ENCODE measurements around the gene SVBP.
A peak's percentile ranks its signal among the peaks of the same experiment; 100 is the strongest.
"Not testable (repeated sequence)": the region's sequence is repeated elsewhere in the genome, so short reads cannot be mapped to it uniquely, and the experiment has no call there.

The SVBP gene, protein sequence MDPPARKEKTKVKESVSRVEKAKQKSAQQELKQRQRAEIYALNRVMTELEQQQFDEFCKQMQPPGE

DNA sequence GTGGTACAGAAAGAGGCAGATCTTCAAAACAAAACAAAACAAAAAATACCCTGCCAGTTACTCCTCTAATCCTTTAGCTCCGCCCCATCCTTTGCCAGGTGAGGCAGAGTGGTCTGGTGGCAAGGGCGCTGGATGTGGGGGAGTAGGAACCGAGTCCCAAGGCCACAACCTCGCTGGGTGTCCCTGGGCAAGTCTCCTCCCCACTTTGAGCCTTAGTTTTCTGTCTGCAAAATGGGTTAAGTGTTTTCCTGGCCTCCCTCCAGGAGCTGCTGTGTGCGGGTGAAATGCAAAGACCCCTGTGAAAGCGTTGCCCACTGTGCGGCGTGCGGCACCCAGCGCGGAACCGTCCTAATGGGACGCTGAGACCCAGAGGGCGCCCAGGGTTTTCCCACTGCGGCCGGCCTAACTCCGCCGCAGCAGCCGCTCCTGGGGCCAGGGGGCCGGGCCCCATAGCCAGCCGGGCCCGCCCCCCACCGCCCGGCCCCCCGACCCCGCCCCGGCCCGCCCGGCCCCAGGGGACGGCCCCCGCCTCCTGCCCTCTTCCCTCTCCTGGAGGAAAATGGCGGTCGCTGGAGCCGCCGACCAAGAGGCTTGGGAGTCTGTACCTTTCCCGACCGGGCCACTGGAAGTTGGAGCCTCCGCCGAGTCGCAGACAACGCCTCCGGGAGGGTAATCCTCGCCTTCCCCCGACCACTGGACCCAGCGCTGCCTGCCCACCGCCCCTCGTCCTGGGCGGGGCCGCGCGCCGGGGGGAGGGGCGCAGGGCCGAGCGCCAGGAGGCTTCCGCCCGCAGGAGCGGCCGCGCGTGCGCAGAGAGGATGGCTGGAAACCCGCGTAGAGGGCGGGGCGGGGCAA, at the start of gene SVBP, which contains the start of gene ERMAP:
SVBP (minus strand) TSS at position 813 of the 855 bp plus-strand sequence. CDS start 853 bp downstream, outside the sequence.
ERMAP (plus strand) TSS at position 538 of the 855 bp plus-strand sequence. CDS start 13,327 bp downstream, outside the sequence.
- peak; percentile 94 for DNase-seq

DNA sequence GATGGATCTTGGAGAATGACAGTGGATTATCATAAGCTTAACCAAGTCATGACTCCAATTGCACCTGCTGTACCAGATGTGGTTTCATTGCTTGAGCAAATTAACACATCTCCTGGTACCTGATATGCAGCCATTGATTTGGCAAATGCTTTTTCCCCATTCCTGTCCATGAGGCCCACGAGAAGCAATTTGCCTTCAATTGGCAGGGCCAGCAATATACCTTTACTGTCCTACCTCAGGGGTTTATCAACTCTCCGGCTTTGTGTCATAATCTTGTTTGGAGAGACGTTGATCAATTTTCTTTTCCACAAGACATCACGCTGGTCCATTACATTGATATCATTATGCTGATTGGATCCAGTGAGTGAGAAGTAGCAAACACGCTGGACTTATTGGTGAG, 49.4 kb upstream of the SVBP start:
- DNase-seq = no peak

DNA sequence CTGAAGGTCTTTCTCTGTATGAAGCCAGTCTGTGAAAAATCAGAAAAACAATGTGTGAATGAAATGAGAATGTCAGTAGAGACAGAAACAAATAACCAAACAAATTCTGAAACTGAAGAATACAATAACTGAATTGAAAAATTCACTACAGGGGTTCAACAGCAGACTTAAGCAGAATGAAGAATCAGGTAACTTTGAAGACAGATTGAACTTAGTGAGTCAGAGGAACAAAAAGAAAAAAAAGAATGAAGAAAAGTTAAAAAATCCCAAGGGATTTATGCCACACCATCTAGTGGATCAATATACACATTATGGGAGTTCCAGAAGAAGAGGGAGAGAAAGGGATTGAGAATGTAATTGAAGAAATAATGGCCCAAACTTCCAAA, 43.8 kb upstream of the SVBP start:
- DNase-seq = no peak

DNA sequence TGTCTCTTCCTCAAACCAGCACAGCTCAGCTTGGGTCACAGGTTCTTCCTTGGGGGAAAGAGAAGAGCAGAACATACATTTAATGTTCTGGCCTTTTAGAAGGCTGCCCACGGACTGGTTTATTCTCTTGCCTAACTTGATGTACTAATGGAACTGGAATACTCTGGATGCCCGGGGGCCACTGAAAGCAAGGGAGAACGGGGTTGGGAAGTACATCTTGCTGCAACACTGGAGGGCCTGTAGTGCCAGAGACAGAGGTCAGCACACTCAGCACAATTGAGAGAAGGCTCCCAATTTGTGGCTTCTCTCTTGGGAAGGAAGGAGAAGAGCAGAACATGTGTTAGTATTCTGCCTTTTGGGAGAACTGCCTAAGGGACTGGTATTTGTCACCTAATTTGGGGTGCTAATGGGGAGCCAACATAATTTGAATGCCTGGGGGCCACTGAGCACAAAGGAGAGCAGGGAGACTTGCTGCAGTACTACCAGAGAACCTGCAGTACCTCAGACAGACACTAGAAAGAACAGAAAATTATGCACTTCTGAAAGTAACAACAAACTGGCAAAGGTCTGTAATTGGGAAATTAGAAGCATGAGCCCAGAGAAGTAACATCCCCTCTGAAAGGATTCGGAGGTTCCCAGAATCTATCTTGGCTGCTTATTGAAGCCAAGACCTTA, 43.3 kb upstream of the SVBP start:
- DNase-seq = no peak

DNA sequence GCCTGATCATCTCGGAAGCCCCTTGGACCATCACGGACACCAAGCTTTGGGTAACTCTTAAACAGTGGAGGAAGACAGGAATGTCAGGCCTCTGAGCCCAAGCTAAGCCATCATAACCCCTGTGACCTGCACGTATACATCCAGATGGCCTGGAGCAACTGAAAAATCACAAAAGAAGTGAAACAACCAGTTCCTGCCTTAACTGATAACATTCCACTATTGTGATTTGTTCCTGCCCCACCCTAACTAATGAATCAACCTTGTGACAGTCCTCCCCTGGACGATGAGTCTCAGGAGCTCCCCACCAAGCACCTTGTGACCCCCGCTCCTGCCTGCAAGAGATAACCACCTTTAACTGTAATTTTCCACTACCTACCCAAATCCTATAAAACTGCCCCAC, 42.2 kb upstream of the SVBP start:
- not testable (repeated sequence) for DNase-seq

DNA sequence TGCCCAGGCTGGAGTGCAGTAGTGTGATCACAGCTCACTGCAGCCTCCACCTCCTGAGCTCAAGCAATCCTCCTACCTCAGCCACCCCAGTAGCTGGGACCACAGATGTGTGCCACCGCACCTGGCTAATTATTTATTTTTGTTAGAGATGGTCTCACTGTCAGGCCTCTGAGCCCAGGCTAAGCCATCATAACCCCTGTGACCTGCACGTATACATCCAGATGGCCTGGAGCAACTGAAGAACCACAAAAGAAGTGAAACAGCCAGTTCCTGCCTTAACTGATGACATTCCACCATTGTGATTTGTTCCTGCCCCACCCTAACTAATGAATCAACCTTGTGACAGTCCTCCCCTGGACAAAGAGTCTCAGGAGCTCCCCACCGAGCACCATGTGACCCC, 39.4 kb upstream of the SVBP start:
- not testable (repeated sequence) for DNase-seq

DNA sequence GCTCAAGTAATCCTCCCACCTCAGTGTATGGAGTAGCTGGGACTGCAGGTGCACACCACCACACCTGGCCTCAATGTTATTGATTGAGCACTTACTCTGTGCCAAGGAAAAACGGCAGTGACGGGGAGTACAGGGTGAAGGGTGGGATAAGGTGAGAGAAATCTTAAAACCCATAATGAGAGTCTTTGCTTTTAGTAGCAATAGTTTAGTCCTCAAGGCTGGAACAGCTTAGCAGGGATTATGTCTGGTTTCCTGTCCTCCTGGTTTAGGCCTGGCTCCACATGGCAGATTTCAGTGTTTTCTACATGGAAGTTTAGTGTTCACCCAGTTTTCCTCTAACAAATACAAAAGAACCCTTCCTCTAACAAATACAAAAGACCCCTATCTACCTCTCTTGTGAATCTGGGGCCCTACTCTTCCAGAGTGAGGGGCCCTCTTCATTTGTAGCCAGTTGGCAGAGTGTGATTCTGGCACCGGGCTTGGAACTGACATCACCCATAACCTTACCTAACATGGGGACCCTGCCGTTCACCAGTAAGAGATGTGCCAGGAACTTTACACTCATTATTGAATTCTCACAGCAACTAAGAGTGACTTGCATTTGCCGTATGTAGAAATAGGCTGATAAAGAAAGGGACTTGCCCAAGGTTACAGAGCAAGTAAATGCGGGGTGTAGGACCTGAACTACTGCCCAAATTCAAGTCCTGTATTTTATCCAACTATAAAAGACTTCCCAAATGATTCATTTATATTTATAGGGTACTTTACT, 36.1 kb upstream of the SVBP start:
- no peak for DNase-seq

DNA sequence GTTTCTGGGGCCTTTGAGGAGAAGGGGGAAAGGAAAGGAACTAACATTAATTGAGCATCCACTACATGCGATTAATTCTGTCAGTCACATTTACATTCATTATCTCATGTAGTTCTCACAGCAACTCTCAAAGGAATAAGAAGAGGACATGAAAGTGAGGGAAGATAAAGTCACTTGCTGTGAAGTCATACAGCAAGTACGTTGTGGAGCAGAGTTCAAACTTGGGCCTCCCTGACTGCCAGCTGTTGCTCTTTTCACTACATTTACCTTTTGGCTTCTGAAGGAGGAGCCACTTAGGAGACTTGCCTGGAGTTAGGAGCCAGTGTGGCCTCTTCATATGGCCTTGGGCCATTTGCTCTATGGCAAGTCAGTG, 35.4 kb upstream of the SVBP start:
- DNase-seq = no peak

DNA sequence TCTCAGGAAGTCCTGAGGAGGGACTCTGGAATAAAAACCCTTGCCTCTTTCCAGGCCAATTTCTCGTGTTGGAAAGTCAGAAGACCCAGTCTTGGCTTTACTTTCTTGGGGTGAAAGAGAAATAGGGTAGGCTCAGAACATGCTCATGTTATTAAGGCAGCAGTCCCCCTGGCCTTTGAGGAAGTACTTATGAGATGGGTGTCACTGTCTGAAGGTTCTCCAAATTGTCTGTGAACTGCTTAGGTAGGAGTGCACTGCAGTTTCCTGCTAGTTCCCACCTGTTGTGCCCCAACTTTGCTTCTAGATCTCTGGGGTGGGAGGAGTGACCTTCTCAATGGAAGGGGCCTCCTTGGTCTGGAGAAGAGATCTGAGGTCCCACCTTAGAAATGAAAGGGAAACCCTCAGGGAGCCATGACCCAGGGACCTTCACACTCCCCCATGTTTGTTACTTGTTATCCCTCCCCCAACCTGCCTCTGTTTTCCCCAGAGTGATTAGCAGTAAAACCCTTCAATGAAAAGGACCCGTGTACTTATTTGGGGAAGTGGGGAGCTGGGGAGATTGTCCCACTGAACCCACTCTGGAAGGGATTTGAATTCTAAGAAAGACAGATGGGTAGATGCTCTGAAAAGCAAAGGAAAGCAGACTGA, 34.9 kb upstream of the SVBP start:
- no peak for DNase-seq

DNA sequence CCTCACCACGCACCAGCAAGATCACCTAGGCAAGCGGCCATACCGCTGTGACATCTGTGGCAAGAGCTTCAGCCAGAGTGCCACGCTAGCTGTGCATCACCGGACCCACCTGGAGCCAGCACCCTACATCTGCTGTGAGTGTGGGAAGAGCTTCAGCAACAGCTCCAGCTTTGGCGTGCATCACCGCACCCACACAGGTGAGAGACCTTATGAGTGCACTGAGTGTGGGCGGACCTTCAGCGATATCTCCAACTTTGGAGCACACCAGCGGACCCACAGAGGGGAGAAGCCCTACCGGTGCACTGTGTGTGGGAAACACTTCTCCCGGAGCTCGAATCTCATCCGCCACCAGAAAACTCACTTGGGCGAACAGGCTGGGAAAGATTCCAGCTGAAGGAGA, 34.2 kb upstream of the SVBP start:
- DNase-seq = no peak

DNA sequence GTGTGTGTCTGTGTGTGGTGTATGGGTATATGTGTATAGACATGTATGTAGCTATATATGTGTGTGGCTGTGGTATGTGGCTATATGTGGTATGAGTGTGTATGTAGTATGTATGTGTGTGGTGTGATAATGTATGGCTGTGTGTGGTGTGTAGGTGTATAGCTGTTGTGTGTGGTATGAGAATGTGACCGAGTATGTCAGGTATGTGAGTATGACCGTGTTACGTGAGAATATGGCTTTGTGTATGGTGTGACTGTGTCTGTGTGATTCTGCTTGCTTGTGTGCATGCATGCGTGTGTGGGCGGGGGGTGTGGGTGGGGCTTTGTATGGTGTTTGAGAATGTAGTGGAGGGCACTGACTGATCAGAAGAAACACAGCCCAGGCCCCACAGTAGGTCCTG, 32.7 kb upstream of the SVBP start:
- peak in 1 of 2 experiments; percentile 8 for DNase-seq

DNA sequence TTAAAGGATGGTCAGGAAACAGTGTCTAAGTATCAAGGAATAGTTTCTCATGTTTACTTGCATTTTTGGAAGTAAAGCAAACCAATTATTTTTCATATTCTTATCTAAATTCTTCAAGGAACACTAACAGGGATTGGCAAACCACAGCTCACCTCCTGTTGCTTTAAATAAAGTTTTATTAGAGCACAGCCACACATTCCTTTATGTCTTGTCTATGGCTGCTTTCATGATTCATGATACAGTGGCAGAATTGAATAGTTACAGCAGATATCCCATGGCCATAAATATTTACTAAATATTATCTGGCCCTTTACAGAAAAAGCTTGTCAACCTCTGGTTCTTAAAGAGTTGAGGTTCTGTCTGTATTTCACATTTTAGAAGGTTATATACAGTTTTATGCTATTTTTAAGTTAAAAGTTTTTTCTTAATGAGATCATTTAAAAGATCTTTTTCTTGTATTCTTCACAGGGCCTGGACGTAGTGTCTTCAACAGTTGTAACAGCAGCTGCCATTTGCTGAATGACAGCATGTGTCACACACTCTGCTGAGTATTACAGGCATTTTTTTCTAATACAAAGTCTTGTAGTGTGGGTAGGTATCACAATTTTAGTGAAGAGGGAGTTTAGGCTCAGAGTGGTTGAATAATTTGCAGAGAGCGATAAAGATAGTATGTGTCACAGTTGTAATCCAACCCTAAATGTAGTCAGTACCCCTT, 31.8 kb upstream of the SVBP start:
- DNase-seq = no peak

DNA sequence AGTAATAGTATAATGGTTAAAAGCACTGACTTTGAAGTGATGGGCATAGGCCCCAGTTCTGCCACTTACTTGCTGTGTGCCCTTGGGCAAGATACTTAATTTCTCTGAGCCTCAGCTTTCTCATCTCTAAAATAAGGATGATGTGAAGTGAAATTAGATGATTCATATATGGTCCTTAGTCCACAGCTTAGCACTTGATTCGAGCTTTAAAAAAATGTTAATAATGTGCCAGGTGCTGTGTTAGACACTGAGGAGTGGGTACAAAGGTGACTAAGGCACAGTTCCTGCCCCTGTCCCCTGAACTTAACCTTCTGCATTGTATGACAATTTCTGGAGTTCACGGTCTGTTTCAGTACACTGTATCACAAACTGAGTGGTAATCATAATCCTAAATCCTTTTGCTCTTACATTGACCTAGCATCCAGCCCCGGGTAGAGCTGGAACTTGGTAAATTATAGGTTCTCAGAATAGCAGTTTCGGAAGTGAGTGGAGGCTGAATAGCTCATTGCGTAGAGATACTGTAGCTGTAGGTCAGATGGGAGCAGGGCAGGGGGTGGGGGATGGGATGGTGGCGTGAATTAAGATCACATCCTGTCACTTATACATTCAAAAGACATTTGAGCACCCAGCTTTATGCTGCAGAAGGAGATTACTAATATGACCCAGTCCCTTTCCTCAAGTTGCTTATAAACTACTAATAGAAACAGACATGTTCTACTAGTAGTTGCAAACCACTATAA, 30.7 kb upstream of the SVBP start:
- no peak for DNase-seq

DNA sequence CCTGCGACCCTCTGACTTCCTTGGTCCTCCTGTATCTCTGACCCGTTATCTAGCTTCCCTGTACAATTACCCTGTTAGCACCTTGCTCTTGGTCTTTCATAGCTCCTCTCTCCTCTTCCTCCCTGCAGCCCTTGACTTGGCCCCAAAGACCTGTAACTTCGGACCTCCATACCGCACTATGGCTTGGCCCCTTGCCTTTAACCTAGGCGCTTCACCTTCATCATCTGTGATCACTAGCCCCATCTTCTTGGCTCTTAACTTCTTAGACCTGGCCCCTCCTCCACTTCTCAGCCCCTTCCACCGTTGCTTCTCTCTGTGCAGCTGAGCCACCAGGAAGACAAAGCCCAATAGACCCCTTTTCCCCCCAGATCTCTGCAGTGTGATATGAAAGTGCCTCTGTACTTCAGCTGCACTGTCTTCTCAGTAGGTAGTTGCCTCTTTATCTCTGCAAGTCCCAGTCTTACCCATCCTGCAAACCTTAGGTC, 30.0 kb upstream of the SVBP start:
- DNase-seq = no peak

DNA sequence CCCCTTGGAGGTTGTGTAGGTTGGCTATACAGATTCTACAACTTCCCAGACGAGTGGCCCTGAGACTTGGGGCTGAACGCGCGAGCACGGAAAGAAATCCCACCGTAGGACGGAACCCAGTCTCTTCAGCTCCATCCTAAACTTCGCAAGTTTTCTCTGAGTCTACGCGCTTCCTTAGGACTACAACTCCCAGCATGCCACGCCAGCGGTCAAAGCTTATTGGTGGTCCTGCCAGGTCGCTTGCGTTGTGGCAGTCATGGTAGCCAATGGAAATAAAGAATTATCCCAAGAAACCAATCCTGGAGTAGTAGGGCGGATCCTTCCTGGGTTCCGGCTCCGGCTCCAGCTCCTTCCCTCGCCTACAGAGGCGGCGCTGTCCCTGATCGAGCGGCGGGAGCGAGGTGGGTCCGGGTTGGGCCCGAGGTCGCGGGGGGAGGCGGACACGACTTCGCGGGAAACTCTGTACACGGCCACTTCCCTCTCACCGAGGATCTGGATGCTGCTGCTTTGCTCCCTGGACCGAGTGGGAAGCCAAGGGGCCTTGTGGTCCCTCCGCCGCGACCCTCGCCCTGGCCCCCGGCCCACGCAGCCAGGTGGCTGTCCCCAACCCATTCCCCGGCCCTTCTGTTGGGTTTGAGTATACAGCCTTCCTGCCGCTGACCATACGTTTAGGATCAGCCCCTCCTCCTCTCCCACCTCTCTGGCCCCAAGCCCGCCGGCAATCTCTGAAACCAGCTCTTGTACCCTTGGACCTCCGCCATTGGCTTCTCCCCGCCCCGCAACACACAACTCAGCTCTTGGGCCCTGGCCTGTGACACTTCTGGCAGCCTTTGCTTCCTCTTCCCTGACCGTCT, 29.3 kb upstream of the SVBP start, which contains the start of gene ZNF691:
ZNF691 (plus strand) TSS at position 357 of the 854 bp plus-strand sequence. CDS start 3,046 bp downstream, outside the sequence.
- peak; percentile 86 for DNase-seq

DNA sequence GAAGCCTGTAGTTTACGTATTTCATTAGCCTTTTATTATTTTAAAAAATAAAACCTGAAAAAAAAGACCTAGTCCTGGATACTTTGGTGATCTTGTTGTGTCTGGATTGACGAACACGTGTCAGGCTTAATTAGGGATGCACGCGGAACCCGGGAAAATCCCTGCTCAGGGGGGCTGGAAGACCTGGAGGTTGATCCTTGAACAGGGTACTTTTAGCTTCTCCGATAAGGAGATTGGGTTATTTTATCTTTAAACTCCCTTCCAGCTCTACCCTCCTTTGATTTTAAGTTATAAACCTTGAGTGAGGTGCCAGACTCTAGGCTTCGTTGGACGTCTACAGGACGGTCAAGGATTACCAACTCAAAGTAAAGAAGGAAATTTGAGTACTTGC, 28.7 kb upstream of the SVBP start:
- DNase-seq = no peak

DNA sequence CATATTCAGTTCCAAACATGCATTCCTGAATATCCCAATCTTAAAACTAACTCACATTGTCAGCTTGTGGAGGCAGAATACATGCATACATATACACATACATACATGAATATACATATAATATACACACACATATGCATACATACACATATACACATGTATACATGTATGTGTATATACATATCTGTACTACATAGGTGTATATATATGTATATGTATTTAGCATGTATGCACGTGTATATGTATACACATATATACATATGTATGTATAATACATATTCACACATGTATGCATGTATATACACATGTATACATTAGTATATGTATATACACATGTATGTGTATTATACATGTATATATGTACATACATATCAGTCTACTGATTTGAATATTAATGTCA, 28.0 kb upstream of the SVBP start:
- DNase-seq = no peak

DNA sequence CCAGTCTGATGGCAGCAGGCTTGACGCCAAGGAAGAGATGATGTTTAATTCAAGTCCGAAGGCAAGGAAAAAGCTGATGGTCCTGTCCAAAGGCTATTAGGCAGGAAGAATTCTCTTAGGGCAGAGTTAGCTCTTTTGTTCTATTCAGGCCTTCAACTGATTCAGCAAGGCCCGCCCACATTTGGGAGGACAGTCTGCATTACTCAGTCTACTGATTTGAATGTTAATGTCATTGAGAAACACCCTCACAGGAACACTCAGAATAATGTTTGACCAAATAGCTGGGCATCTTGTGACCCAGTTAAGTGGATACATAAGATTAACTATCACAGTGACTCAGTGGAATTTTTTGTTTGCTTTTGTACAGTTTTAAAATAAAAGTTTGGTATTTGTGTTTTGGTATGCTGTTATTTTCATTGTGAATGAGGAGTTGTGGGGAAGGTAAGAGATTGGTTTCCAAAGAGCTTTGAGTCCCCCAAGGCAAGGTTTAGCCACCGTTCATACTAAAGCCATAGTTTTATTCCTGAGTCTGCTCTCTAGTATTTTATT, 27.5 kb upstream of the SVBP start:
- no peak for DNase-seq

DNA sequence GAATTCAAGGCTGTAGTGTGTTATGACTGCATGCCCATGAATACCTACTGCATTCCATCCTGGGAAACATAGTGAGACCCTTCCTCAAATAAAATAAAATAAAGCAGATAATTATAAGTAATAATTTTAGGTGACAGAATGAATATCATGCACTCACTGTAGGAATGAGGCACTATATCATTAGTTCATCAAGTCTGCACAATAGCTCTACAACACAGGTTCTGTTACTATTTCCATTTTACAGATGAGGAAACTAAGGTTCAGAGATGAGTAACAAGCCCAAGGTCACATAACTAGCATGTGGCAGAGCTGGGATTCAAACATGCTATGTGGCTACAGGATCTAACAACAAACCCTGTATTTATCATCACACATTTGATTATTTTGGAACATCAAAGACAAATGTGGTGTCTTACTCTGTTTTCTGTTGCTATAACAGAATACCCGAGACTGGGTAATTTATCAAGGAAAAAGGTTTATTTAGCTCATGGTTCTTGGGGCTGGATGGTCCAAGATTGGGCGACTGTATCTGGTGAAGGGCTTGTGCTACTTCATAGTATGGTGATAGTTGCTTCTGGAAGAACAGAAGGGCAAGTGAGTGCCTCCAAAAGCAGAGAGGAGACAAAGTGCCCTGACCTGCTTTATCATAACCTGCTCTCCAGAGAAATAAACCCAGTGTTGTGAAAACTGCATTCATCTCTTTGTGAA, 24.4 kb upstream of the SVBP start:
- DNase-seq = no peak

Measured in activated CD4-positive, alpha-beta T cell treated with anti-CD3 and anti-CD28 coated beads, Interleukin-2, amount 50 U/mL, for 4 hours (primary cell).